Iris pigment epithelial cell (primary cell): ENCODE measurements around the gene YPEL4.
"Not testable (repeated sequence)": the region's sequence is repeated elsewhere in the genome, so short reads cannot be mapped to it uniquely, and the experiment has no call there.

Experiments used
- DNase-seq: peaks from one replicate; pipeline ENCODE4 v3.0.0-alpha.2; 2011; ENCODE audit warnings: low read depth

Gene YPEL4, protein sequence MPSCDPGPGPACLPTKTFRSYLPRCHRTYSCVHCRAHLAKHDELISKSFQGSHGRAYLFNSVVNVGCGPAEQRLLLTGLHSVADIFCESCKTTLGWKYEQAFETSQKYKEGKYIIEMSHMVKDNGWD

GRCh38 chr11:57649826-57650738, at the start of gene YPEL4:
Gene YPEL4, minus strand, starts transcription at chr11:57649912. Its CDS starts 2,805 bp downstream, at chr11:57647107.
- DNase-seq = peak; percentile 82

GRCh38 chr11:57698843-57699365, 49.2 kb upstream of the YPEL4 start:
- no peak for DNase-seq

GRCh38 chr11:57690474-57690873, 40.8 kb upstream of the YPEL4 start:
- not testable (repeated sequence) for DNase-seq

DNA sequence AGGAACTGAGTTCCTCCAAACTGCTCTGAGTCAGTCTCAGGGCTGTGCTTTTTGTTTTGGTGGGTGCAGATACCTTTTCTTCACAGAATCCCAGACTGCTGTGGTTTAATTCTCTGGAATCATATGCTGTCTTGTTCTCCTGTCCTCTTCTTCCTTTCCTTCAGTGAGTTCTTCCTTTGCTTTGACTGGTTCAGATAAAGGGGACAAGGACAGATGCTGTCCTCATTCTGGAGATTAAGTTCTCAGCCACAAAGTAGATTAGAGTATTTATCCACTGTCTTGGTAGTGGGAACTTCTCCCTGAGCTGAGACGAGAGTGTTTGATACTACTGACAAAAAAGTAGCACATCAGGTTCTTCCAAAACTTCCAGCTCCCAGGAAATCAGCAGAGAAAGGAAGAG, 31.5 kb upstream of the YPEL4 start:
- no peak for DNase-seq

DNA sequence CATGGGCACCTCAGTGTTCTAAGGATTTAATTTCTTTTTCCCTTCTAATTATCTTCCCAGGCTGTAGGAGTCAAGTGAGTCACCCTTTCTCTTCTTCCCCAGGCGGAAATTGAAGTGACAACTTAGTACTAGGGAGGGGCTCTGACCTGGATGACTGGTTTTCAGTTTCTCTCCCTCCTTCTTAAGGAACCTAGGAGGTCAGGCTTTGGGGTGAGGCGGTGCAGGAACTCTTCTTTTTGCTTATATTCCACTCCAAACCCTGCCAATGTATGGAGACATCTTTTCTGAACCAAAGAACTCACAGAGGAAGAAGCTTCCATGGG, 30.8 kb upstream of the YPEL4 start:
- DNase-seq = peak; percentile 56

- DNase-seq = no peak
Measured at GRCh38 chr11:57679396-57679795, 29.7 kb upstream of the YPEL4 start.

GRCh38 chr11:57675176-57675941, 25.6 kb upstream of the YPEL4 start:
- DNase-seq = no peak

- DNase-seq = no peak
Measured at GRCh38 chr11:57674251-57674650, 24.5 kb upstream of the YPEL4 start.

GRCh38 chr11:57668434-57668782, 18.7 kb upstream of the YPEL4 start:
- no peak for DNase-seq

DNA sequence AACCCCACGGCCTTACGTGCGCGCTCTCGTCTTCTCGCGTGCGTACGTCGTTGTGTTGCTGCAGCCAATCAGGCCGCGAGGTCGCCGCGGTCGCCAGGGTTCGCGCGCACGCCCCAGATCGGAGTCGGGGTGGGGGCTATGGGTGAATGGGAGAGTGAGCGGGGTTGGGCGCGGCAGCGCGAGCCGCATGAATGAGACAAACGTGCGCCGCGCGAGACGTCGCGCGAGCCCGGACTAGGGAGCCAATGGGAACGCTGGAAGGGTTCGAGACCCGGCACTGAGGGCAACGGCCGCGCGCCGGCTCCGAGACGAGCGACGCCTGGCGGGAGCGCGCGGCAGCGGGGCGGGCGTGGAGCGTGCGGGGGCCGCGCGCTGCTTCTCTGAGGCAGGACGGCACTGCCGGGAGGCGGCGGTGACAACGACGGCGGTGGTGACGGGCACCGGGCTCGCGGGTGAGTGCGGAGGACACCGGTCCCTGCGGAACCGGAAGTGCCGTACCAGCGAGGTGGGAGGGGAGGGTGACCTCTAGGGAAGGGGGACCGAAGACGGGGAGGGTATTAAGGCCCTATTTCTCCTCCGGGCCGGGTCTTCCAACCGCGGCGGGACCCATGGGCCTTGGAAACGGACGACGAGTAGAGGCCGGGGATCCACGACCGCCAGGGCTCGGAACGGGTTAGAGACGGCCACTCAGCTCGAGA, 18.2 kb upstream of the YPEL4 start, which contains the start of gene ZDHHC5:
Gene ZDHHC5 (plus strand): TSS at position 379 of the 698 bp plus-strand sequence. CDS start 4,977 bp downstream, outside the sequence.
- peak; percentile 100 for DNase-seq

GRCh38 chr11:57667117-57667735, 17.5 kb upstream of the YPEL4 start:
- peak; percentile 99 for DNase-seq

- no peak for DNase-seq
Measured at GRCh38 chr11:57663975-57664374, 14.3 kb upstream of the YPEL4 start.

GRCh38 chr11:57662893-57663292, 13.2 kb upstream of the YPEL4 start:
- no peak for DNase-seq

DNA sequence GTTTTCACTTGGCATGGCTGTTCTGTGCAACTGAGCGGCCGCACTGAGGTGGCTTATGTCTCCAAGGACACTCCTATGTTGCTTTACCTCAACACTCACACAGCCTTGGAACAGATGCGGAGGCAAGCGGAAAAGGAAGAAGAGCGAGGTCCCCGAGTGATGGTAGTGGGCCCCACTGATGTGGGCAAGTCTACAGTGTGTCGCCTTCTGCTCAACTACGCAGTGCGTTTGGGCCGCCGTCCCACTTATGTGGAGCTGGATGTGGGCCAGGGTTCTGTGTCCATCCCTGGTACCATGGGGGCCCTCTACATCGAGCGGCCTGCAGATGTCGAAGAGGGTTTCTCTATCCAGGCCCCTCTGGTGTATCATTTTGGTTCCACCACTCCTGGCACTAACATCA, 10.0 kb upstream of the YPEL4 start:
- DNase-seq = no peak

DNA sequence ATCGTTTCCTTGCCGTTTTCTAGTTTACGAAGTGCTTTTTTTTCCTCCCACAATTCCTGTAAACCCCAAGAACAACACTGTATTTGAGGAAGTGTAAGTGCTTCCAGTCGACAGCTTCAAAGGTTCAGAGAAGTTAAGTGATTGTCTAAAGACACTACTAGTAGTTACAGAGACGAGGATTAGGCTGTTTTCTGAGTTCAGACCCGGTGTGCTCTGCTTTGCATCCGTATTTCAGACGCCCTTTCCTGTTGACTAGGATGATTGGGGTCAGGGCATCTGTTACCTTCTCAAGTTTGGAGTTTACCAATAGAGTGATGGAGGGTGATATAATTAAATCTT, 8.3 kb upstream of the YPEL4 start:
- DNase-seq = no peak

- DNase-seq = peak; percentile 99
Measured at GRCh38 chr11:57657194-57658022, 7.7 kb upstream of the YPEL4 start, which contains the start of gene CLP1. Gene CLP1, plus strand, starts transcription at chr11:57657762. Its CDS starts 1,715 bp downstream, at chr11:57659477.

DNA sequence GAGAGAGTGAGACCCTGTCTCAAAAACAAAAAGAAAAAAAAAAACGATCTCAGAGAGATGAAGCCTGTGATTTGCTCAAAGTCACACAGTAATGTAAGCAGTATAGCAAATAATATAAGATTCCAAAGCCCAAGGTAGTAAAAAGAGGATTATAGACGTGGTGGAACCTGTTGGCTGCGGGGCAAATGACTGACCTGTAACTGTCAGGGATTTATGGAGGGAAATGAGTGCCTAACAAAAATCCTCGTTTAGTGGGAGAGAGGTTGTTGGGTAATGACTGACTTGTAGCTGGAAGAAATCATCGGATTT, 7.1 kb upstream of the YPEL4 start:
- DNase-seq = no peak

- no peak for DNase-seq
Measured at GRCh38 chr11:57653163-57653562, 3.5 kb upstream of the YPEL4 start.

DNA sequence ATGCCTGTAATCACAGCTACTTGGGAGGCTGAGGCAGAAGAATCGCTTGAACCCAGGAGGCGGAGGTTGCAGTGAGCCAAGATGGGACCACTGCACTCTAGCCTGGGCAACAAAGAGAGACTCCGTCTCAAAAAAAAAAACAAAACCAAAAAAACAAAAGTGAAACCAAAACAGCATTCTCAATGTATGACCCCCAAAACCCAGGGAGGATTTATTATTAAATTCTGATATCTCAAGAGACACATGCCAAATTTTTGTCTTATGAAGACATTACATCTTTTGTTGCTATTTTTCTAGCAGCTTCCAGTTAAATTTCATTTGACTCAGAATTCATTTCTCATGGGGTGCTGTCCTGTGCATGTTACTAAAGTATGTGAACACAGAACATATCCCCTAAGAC, 3.0 kb upstream of the YPEL4 start:
- DNase-seq = no peak

- DNase-seq = not testable (repeated sequence)
Measured at GRCh38 chr11:57652230-57652629, 2.5 kb upstream of the YPEL4 start.

DNA sequence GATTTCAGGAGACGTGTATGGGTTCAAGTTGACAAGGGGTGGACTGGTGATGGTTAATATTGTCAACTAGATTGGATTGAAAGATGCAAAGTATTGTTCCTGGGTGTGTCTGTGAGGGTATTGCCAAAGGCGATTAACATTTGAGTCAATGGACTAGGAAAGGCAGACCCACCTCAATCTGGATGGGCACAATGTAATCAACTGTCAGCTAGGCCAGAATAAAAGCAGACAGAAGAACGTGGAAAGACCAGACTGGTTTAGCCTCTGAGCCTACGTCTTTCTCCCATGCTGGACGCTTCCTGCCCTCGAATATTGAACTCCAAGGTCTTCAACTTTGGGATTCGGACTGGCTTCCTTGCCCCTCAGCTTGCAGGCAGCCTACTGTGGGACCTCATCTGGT, 1.7 kb upstream of the YPEL4 start:
- DNase-seq = no peak
